ENCODE data around the gene CD99L2. TPM values are rescaled to one million over a fixed set of nuclear protein-coding genes. Genes with fewer than 3 reads are reported as not detected.

CD99L2 gene
- total RNA-seq, 1 donor from 2014 or later = 31.2 TPM

GRCh38 chrX:150765782-150766350 is 132.6 kb downstream of the CD99L2 start:
- no peak for DNase-seq (ENCODE audit: low read depth, low spot score)

DNA sequence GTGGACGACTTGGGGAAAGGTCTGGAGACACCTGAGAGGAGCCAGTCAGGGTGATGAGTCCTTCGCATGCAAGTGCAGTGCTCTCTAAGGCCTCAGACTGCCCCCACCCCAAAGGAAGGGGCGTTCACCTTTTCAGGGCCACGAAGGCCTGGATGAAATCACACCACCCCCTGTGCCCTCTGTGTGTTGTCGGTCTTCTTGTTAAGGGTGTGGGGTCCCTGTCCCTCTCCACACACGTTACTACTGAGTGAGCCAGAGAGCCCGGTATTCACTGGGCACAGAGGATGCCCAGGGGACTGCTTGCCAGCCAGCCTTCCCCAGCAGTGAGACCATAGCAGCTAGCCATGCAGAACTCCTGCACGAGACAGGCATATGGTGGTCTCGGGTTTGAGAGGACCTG is 133.2 kb downstream of the CD99L2 start:
- no peak for DNase-seq (ENCODE audit: low read depth, low spot score)

DNA sequence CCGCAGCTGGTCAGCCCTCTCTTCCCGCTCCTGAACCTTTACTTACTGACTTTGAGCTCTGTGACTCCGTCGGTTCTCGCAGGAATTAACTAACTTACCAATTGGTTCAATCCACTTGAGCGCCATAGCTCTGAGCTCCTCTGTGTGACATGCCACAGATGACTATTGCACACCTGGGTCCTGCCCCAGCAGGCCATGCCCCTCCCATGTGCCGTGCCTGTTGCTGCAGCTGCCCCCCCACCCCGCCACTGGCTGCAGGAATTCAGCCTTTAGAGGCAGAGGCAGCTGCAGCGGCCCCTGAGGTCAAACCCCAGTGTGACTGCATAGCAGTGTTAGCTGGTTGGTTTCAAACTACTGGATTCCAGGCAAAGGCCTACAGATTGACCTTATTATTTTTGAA is 134.7 kb downstream of the CD99L2 start:
- no peak for DNase-seq (ENCODE audit: low read depth, low spot score)

- DNase-seq (ENCODE audit: low read depth, low spot score) = no peak
Observed at GRCh38 chrX:150763303-150763797, 135.1 kb downstream of the CD99L2 start.

- no peak for DNase-seq (ENCODE audit: low read depth, low spot score)
Observed at GRCh38 chrX:150762258-150763165, 136.0 kb downstream of the CD99L2 start.

GRCh38 chrX:150761819-150762216 is 136.7 kb downstream of the CD99L2 start:
- no peak for DNase-seq (ENCODE audit: low read depth, low spot score)

DNA sequence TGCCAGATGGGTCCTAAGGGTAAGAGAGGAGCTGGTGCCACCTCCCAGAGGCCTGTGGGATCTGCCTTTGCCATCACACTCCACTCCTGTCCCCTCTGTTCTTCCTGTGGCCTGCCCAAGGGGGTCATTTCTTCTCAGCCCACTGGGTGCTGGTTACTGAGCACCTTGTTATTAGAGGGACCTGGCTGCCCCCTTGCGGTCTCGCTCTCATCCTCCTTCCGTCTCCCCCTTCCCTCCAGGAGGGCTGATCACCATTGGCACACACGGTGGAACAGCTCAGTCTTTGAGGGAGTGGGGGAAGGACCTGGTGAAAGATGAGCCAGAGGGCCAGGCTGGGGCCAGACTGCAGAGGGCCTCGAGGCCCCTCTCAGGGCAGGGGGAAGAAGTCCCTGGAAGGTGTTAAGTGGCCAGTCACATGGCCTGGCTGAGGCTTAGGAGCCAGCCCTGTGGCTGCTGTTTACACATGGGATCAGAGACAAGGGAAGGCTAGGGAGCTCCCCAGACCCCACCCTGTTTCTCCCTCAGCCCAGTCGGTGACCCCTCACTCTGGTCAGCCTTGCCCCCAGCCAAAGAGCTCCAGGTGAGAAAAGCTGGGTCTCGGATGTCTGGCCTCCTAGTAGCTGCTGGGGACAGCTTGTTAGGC is 137.2 kb downstream of the CD99L2 start:
- DNase-seq (ENCODE audit: low read depth, low spot score) = no peak

DNA sequence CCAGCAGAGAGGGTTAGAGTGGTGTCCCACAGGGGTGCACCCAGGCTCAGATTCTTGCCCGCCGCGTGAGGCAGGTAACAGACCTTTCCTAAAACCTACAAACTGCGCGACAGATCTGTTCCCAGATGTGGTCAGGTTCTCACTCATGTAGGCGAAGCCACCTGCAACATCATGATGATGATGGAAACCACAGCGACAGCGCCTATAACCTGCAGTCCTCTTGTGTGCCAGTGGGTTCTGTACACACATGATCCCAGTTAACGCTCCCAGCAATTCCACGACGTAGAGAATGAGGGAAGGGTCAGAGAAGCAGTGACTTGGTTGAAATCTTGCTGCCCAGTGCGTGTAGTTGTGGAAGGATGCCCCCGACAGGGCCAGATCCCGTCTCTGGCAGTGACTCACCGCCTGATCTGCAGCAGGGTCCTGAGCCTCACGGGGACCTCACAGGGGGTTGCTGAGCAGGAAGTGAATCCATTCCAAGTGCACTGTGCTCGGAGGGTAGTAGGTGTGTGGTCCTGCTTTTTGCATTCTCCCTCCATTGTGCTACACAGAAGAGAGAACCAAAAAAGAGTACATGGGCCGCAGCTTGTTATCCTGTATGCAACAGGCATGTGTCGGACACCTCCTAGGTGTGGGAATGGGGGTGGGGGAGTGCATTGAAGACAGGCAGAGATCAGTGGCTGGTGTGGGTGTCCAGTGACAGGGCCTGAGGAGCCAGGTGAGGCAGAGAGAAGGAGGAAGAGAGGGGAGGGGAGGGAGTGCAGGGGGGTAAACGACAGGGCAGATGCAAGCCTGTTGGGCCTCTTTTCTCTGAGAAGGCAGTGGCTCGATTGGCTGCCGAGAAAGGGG is 138.7 kb downstream of the CD99L2 start:
- no peak for DNase-seq (ENCODE audit: low read depth, low spot score)

DNA sequence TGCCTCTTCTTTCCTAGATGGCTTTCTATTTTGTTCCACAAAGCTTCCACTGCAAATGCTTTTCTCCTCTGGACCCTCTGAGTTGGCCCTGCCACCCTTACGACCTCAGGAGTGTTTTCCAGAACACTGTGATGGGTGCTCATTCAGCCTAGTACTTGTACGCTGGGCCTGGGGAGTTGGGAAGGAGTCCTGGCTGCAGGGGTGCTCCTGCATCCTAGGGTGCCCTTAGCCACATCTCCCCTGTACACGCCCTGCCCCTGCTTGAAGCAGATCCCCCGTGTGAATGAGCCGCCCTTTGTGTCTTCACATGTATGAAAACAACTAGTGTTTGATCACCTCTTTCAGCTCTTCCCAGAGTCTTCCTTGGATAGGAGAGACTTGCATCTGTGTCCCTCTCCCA is 141.1 kb downstream of the CD99L2 start:
- no peak for DNase-seq (ENCODE audit: low read depth, low spot score)

DNA sequence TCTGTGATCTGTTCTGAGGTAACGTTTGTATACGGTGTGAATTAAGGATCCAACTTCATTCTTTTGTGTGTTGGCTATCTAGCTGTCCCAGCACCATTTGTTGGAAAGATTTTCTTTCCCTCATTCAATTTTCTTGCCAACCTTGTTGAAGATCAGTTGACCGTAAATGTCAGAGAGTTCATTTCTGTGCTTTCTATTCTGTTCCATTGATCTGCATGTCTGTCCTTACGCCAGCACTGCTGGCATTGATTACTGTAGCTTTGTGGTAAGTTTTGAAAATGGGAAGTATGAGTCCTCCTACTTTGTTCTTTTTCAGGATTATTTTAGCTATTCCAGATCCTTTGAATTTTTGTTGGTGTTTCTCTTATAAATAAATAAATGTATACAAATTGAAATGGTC is 144.5 kb downstream of the CD99L2 start:
- no peak for DNase-seq (ENCODE audit: low read depth, low spot score)

DNA sequence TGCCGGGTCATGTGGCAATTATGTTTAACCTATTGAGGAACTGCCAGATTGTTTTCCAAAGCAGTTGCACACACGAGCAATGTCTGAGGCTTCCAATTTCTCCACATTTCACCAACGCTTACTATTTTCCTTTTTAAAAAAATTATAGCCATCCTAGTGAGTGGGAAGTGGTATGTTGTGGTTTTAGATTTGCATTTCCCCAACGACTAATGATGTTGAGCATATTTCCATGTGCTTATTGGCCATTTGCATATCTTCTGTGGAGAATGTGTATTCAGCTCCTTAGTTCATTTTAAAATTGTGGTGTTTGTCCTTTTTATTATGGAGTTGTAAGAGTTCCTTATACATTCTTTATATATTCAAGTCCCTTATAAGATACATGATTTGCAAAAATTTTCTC is 145.1 kb downstream of the CD99L2 start:
- DNase-seq (ENCODE audit: low read depth, low spot score) = no peak

GRCh38 chrX:150752124-150752523 is 146.3 kb downstream of the CD99L2 start:
- DNase-seq (ENCODE audit: low read depth, low spot score) = no peak

- no peak for DNase-seq (ENCODE audit: low read depth, low spot score)
Observed at GRCh38 chrX:150736475-150736874, 162.0 kb downstream of the CD99L2 start.

GRCh38 chrX:150731795-150732194 is 166.7 kb downstream of the CD99L2 start:
- DNase-seq (ENCODE audit: low read depth, low spot score) = no peak

DNA sequence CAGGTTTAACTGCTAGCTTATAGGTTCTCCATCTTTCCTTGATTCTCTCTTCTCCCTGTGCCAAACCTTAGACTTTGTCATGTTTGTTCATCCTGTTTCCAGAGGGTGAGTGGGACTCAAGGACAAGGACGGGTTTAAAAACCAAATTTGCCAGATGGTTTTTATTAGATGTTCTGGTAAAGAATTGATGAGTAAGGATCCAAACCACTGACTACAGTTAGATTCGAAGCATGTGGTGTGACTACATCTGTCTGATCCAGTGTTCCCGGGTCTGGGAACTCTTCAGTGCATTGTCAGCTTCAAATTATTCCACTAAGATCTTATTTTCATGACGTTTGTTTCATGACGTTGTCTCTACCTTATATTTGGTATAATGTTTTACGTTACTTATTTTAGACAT is 167.7 kb downstream of the CD99L2 start:
- no peak for DNase-seq (ENCODE audit: low read depth, low spot score)

DNA sequence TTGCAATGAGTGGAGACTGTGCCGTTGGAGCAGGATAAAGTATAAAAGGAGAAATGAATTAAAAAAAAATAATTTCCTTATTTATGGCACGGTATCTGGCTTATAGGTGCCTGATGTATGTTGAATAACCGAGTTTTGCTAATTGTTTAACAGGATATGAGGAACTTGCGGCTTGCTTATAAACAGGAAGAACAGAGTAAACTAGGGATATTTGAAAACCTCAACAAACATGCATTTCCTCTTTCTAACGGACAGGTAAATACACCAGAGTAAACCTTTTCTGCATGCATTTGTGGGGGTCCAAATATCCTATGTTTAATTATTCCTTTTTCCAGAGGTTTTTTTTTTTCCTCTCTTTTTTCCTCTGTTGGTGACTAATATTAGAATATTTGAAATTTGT is 168.5 kb downstream of the CD99L2 start:
- DNase-seq (ENCODE audit: low read depth, low spot score) = no peak

GRCh38 chrX:150719621-150720020 is 178.8 kb downstream of the CD99L2 start:
- DNase-seq (ENCODE audit: low read depth, low spot score) = no peak

Data from pulmonary artery endothelial cell (primary cell).